Fibroblast of lung (primary cell): ENCODE results near the gene PI16.

Experiments used
- EZH2 ChIP-seq: IDR thresholded peaks from 2 replicates; pipeline ENCODE4 v1.5.1; 2012; ENCODE audit warnings: low read length, control low read depth, mild to moderate bottlenecking; ENCODE audit errors: missing control alignments
- TF ChIP-seq, protein P1 (sequence below), 2 donors: IDR thresholded peaks in 1 of 2; conservative IDR thresholded peaks in 1 of 2; 1 replicate in 1 of 2; 2 replicates in 1 of 2; pipeline ENCODE4 v1.5.1; 2011 to 2012; ENCODE audit warnings: low read length in 2 of 2, control low read depth in 1 of 2, inconsistent platforms in 1 of 2, low read depth in 1 of 2, mild to moderate bottlenecking in 1 of 2

DNA sequence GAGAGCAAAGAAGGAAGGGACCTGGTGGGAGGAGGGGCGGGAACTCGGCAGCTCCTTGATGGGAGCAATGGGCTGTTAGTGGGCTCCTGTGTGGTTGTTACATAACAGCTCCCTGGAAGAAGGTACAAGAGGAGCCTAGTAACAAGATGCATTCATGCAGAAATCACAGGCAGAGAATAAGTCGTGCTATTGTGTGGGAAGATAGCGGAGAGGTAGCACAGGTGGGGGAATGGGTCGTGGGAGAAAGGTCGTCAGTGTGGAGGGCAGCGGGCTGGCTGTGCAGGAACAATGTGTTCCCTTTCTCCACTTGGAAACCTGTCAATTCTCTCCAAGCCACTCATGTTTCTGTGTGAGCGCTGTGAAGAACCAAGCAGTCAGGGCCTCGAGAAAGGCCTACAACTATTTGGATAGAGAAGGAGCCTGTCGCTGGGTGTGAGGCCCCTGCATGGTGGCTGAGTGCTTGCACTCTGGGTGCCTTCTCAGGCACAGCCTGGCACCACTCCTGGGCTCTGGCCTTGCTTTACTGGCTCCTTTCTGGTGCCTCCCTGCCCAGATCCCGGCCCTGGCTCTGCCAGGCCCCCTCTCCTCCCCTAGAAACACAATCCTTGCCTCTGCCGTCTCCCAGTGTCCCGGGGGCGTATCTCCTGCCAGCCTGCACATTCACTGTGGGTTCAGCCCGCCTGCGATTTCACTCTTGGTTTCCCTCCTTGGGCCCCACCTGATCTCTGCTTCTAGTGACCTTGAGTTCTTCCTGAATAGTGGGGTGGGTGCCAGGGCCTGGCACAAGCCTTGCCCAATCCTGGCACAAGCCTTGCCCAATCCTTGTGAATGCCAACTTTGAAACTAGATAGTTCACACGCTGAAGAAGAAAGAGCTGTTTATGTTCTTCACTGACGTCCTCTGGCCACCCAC is 43.5 kb downstream of the PI16 start:
- TF ChIP-seq, protein P1, sequence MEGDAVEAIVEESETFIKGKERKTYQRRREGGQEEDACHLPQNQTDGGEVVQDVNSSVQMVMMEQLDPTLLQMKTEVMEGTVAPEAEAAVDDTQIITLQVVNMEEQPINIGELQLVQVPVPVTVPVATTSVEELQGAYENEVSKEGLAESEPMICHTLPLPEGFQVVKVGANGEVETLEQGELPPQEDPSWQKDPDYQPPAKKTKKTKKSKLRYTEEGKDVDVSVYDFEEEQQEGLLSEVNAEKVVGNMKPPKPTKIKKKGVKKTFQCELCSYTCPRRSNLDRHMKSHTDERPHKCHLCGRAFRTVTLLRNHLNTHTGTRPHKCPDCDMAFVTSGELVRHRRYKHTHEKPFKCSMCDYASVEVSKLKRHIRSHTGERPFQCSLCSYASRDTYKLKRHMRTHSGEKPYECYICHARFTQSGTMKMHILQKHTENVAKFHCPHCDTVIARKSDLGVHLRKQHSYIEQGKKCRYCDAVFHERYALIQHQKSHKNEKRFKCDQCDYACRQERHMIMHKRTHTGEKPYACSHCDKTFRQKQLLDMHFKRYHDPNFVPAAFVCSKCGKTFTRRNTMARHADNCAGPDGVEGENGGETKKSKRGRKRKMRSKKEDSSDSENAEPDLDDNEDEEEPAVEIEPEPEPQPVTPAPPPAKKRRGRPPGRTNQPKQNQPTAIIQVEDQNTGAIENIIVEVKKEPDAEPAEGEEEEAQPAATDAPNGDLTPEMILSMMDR (conservative IDR thresholded peaks at IDR 0.05 in 1 of 2, IDR thresholded peaks at IDR 0.05 in 1 of 2; ENCODE audit: low read depth in 1 of 2, low read length in 2 of 2), result no peak
- TF ChIP-seq EZH2, result no peak
